NCI-H82 (cell line): ENCODE data around the gene CACHD1.

Experiments used
- DNase-seq: peaks from one replicate; lab custom pipeline; 2025; lab: John Stamatoyannopoulos, UW

The CACHD1 gene

GRCh38 chr1:64473367-64473766 is 3.4 kb downstream of the CACHD1 start:
- DNase-seq: no peak

GRCh38 chr1:64474133-64474532 is 4.2 kb downstream of the CACHD1 start:
- no peak for DNase-seq

DNA sequence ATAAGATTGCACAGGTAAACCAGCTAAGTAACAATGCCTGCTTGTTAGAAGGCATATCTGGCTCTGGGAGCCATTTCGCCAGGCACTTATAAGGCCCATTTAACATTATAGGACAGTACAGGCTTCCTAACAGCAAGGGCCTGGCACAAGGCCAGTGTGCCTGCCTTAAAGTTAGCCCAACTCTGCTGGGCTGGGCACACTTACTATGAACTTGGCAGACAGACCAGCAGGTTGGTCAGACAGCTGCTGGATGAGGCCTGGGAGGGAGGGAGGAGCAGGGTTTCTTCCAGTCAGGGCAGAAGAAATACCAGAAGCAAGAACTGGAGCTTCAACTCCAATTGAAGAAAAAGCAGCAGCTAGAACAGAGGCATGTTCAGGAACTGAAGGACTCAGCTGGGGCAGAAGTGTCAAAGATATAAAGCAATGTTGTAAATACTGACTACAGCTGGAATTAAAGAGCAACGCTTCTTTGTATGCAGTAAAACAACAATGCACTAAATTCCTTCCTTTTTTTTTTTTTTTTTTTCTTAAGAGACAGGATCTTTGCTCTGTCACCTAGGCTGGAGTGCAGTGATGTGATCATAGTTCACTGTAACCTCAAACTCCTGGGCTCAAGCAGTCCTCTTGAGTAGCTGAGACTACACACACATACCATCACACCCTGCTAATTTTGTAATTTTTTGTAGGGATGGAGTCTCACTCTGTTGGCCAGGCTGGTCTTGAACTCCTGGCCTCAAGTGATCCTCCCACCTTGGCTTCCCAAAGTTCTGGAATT is 4.9 kb downstream of the CACHD1 start:
- no peak for DNase-seq

DNA sequence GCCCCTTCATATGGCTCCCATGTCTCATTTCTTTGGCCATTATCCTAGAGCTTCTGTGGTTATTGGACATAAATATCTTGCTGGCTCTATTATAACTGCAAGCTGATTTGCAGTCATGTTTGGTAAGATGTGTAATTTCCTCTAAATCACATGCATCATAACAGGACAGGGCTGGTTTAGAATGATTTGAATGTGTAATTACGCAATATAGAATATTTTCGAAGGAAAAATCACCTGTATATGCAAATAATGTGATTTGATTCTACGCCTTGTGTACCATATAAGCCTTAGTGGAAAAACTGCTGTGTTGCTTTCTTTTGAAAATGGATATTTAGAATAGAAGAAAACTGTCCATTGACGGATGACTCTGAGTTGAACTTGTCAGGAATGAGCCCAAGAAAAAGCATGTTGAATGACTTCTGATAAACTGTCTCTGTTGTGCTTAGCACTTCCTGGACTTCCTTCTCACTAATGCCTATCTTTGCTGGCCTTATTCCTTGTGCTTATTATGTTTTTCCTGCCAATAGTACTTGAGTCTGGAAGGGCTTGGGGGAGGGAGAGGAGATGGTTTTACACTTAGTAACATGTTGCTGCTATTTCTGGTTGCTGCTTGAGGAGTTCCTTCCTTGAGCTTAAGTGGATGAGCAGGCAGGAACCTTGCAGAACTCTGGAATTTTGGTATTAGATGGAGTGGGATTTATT is 6.5 kb downstream of the CACHD1 start:
- DNase-seq: no peak

DNA sequence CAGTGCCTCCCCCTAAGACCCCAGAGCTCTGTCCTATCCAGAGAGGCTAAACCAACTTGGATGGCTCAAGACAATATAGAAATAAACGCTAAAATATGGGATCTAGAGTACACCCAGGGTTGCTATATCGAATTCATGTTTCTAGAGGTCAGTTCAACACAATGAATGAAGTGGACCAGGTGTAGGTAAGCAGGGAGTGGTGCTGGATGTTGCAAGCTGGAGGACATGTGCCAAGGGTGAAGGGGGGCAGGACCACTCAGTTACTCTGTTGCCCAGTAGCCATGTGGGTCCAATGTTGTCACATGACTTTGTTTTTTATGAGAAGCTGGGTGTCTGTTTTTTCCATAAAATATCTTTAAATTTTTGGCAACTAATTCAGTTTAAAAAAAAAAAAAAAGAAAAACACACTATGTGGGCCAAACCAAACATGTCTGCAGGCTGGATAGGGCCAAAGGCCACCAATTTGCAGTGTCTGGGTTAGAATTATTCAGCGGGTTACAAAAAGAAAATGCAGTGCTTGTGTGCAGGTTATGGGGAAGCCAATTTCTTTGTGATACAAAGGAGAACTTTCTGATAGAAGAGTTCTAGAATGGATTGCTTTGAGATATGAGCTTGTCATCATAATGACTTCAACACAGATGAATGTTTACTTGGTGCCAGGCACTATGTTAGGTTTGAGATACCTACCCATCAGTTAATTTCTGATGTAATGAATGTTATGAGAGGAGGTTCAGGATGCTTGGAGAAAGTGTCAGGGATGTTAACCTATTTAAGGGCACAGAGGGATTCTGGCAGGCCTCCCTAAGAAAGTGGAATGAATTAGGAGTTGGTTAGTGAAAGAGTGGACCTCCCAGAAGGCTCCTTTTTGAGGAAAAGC is 8.9 kb downstream of the CACHD1 start:
- DNase-seq: no peak

GRCh38 chr1:64479874-64480273 is 9.9 kb downstream of the CACHD1 start:
- DNase-seq: no peak

DNA sequence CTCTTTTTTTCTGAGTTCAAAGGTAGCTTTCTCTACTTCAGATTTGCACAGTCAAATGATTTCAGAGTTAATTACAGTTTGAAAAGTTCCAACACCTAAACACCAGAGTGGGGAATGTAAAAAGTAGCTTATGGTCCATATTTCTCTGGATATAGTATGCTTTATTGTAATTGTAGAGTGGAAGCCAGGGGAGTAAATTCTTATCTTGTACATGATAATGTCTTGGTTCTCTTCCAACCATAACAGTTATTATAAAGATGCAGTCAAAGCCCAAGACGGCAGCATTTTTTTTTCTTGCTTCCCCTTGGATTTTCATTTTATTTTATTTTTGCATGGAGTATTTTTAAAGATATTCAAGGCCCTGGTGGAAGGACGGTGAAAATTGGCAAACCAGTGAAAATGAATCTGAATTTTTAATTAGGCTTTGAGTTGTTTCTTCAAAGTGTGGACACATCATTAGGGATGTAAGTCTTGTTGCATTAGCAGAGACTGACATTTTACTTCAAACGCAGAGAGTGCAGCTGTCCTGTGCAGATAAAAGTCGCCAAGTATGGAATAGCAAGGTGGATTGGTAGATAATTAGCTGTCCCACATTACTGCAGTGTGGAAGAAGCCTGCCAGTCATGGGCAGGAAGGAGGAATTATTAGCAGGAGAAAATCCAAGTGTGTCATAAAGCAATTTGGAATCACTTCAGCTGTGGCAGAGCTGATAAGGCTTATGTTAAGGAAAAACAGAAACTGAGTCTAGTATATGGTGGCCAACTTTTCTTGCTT is 11.3 kb downstream of the CACHD1 start:
- peak; percentile 17 for DNase-seq

DNA sequence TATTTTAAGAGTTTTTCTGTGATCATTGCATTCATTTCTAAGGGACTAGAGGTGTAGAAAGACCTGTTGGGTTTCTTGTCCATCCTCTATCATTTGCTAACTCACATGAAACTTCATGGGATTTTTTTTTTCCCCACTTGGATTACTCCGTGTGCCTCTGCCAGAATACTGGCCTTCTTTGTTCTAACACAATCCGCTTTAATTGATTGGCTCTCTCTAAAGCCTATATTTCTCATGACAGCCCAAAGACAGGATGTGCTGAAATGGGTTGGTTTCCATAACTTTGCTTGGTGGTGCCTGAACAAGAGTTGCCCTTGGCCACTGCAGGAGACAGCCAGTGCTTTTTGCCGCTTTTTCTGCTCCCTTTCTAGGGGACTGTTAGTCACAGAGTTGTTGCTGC is 12.2 kb downstream of the CACHD1 start:
- no peak for DNase-seq

GRCh38 chr1:64482720-64483119 is 12.8 kb downstream of the CACHD1 start:
- DNase-seq: no peak

DNA sequence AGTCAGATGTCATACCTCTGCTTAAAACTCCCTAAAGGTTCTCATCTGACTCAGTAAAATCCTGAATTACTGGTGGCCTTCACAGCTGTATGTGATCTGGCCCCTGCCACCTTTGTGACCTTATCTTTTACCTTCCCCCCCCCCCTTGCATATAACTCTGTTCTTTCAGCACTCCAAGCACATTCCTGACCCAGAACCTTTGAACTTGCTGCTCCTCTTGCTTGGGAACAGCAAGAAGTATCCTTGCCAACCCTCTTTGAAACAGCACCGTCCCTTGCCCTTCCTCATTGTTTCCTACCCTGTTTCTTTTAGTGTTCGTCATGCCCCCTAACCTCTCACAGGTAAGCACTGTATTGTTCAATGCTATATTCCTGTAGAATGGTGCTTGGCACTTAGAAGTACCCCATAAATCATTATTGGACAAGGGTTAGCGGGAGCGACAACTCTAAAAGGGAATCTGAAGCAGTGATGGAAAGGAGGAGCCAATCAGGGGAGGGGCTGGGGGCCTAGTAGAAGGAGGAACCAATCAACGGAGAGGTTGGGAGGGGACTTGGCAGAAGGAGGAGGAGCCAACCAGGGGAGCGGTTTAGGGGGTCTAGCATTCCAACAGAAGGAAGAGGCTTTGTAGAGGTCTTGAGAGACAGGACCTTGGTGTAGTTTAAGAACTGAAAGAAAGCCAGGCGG is 13.9 kb downstream of the CACHD1 start:
- DNase-seq: no peak

GRCh38 chr1:64484651-64485050 is 14.7 kb downstream of the CACHD1 start:
- no peak for DNase-seq

DNA sequence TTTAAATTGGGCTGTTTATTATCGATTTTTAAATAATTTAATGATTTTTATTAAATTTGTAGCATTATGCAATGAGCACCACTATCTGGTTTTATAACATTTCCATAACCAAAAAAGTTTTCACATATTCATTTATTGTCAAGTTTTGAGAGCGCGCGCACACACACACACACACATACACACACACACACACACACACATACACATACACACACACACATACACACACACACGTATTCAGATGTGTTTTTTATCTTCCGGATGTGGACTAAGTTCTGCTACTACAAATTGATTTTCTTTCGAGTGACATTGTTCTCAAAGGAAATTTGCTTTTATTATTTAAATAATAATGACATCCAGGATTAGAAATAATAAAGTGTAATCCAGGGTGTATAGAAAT is 16.3 kb downstream of the CACHD1 start:
- DNase-seq: no peak

DNA sequence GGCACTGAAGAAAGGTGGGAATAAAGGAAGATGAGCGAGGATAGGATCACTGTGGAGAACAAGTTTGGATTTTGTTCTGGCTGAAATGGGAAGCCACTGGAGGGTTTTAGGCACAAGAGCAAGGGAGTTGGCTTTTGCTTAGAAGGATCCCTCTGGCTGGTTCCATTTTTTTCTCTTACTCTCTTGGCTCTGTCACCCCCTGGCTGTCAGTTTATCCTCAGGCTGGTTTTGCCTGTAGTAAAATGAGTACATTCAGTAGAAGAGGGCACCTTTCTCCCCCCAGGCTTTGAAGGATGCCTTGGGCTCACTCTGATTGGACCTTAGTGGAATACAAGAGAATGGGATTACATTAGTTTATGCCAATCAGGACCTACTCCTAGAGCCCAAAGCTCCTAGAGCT is 17.1 kb downstream of the CACHD1 start:
- DNase-seq: peak; percentile 19

DNA sequence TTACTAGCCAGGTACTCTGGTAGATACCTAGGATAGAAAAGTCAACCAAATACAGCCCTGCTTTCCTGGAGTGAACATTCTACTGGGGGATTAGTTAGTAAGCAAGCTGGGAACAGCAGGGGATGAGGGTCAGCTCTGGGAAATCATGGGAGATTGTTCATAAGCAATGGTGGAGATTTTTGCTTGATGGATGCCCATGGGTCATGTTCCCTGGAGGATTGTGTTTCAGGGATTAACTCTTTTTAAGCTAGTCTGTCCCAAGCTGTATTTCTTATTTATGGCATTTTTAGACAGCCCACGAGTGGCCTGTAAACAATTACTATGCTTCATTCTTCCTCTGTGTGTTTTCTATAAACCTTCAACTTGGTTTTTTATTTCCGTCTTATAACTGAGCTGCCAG is 18.9 kb downstream of the CACHD1 start:
- DNase-seq: peak; percentile 78

GRCh38 chr1:64489707-64490106 is 19.8 kb downstream of the CACHD1 start:
- DNase-seq: no peak

- no peak for DNase-seq
These were observed 20.4 kb downstream of the CACHD1 start for GRCh38 chr1:64490213-64490818.

DNA sequence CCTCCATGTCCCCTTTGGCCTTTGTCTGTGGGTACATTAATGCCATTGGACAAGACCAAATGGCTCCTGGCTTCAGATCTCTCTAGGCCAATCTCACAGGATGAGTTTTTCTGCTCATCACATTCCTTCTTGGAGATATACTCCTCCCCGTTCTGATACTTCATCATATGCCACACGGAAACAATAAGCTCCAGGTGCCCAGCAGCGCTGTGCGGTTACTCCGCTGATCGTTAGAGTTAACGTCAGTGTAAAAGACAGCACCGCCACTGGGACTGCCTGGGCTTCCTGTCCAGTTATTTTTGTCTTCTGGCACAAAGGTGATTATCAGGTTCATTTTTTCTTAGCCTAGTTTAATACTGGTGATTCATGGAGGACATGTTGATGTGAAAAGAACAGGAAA is 22.5 kb downstream of the CACHD1 start:
- DNase-seq: no peak

GRCh38 chr1:64493831-64494230 is 23.9 kb downstream of the CACHD1 start:
- DNase-seq: peak; percentile 88

DNA sequence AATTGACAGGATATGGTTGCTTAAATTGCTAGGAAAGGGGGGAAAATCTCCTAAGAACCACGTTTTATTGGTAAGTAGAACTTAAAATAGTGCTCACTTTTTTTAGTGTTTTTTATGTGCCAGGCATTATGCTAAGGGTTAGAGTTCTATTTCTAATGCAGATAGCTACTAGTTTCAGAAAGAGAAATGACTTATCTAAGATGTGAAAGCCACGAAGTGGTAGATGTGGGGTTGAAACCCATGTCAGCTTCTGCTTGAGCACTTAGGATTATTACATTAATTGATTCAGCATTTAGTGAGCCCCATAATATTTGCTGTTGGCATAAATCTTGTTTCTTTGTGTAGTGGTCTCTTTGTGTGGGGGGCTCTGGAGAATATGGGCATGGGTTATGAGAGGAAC is 24.7 kb downstream of the CACHD1 start:
- no peak for DNase-seq

GRCh38 chr1:64495878-64496277 is 25.9 kb downstream of the CACHD1 start:
- DNase-seq: no peak

- no peak for DNase-seq
These were observed 26.7 kb downstream of the CACHD1 start for GRCh38 chr1:64496606-64497005.
